B cell (primary cell): ENCODE data around the gene FLCN. TPM values are rescaled to one million over a fixed set of nuclear protein-coding genes. Genes with fewer than 3 reads are reported as not detected.

ENCODE experiments used
- ATAC-seq: fragments of 200-7000 bp; cut with Tn5 transposase; one replicate; pipeline ENCODE4 v1.10.0; 2021; ENCODE audit warnings: low read depth, mild to moderate bottlenecking, moderate number of reproducible peaks, moderate library complexity
- CTCF ChIA-PET: fragments of 350-600 bp; sonication (Branson Sonifier 250); formaldehyde crosslinking; loops from one replicate; lab custom pipeline; 2021; ENCODE audit warnings: antibody characterized with exemption, inconsistent platforms; lab: Charles Lee
- POLR2A ChIA-PET: fragments of 350-600 bp; sonication (Branson Sonifier 250); formaldehyde crosslinking; loops from one replicate; lab custom pipeline; 2021; ENCODE audit warnings: antibody characterized with exemption; lab: Charles Lee
- DNase-seq: peaks from one replicate; pipeline ENCODE4 v3.0.0; 2013
- H2AFZ ChIP-seq: 2 replicates; pipeline ENCODE4 v1.6.1; 2012; ENCODE audit warnings: mild to moderate bottlenecking, low read depth, low read length; ENCODE audit not compliant: insufficient read depth, poor library complexity, severe bottlenecking
- H3K27ac ChIP-seq, 2 donors: 1 replicate in 1 of 2; 2 replicates in 1 of 2; pipeline ENCODE4 v1.5.1; 2012 to 2013; ENCODE audit warnings: low read length in 2 of 2, mild to moderate bottlenecking in 2 of 2, moderate library complexity in 1 of 2
- H3K27me3 ChIP-seq, 4 experiments: fragments of 200-600 bp in 1 of 4; sonication (generic) in 1 of 4; replicated peaks in 1 of 4; 1 replicate in 2 of 4; 2 replicates in 2 of 4; pipeline versions ENCODE4 v1.6.1 to v1.7.0; 2013 to 2016; ENCODE audit warnings: low read length in 3 of 4, mild to moderate bottlenecking in 2 of 4, mixed read lengths in 1 of 4, moderate library complexity in 1 of 4; ENCODE audit not compliant: insufficient read depth in 4 of 4, control insufficient read depth in 3 of 4; ENCODE audit errors: control extremely low read depth in 1 of 4
- H3K36me3 ChIP-seq, 2 experiments: replicated peaks in 1 of 2; 1 replicate in 1 of 2; 2 replicates in 1 of 2; pipeline versions ENCODE4 v1.6.1 to v1.7.1; 2013; ENCODE audit warnings: low read length in 1 of 2; ENCODE audit not compliant: insufficient read depth in 2 of 2, control insufficient read depth in 1 of 2; ENCODE audit errors: control extremely low read depth in 1 of 2, extremely low read depth in 1 of 2
- H3K4me1 ChIP-seq, 2 donors: fragments of 200-600 bp in 1 of 2; sonication (generic) in 1 of 2; 1 replicate in 1 of 2; 2 replicates in 1 of 2; pipeline versions ENCODE4 v1.5.1 to v1.6.1; 2013 to 2017; ENCODE audit warnings: low read length in 2 of 2; ENCODE audit not compliant: control insufficient read depth in 2 of 2, insufficient read depth in 2 of 2
- H3K4me2 ChIP-seq: replicated peaks from 2 replicates; pipeline ENCODE3; 2012; ENCODE audit warnings: mild to moderate bottlenecking, low read depth, low read length; ENCODE audit not compliant: poor library complexity, severe bottlenecking
- H3K4me3 ChIP-seq, 5 experiments: fragments of 200-600 bp in 1 of 5; sonication (generic) in 1 of 5; 1 replicate in 3 of 5; 2 replicates in 2 of 5; pipeline versions ENCODE4 v1.5.1 to v1.7.0; 2011 to 2016; ENCODE audit warnings: low read length in 4 of 5, mild to moderate bottlenecking in 4 of 5, low read depth in 2 of 5, control low read depth in 1 of 5, moderate library complexity in 1 of 5; ENCODE audit not compliant: insufficient read depth in 1 of 5; ENCODE audit errors: control extremely low read depth in 1 of 5, extremely low read depth in 1 of 5
- H3K79me2 ChIP-seq: fragments of 200-600 bp; sonication (generic); one replicate; pipeline ENCODE4 v1.6.0; 2016; ENCODE audit warnings: low read length; ENCODE audit not compliant: control insufficient read depth, insufficient read depth
- H3K9ac ChIP-seq: fragments of 200-600 bp; sonication (generic); 2 replicates; pipeline ENCODE4 v1.6.1; 2017; ENCODE audit warnings: mild to moderate bottlenecking, low read length, moderate library complexity
- H3K9me3 ChIP-seq, 3 donors: one replicate each; pipeline versions ENCODE4 v1.6.1 to v1.7.1; 2013; ENCODE audit warnings: low read length in 2 of 3; ENCODE audit not compliant: control insufficient read depth in 2 of 3, insufficient read depth in 1 of 3; ENCODE audit errors: control extremely low read depth in 1 of 3
- H4K20me1 ChIP-seq: 2 replicates; pipeline ENCODE4 v1.6.0; 2012; ENCODE audit warnings: mild to moderate bottlenecking, low read length; ENCODE audit not compliant: insufficient read depth, control insufficient read depth, poor library complexity, severe bottlenecking
- H3K27ac Mint-ChIP-seq: one replicate; pipeline ENCODE4 v1.8.0; 2021; ENCODE audit warnings: mixed read lengths
- H3K27me3 Mint-ChIP-seq: one replicate; pipeline ENCODE4 v1.8.0; 2021; ENCODE audit warnings: mixed read lengths
- H3K4me1 Mint-ChIP-seq: one replicate; pipeline ENCODE4 v1.8.0; 2021; ENCODE audit warnings: mixed read lengths
- H3K4me3 Mint-ChIP-seq: one replicate; pipeline ENCODE4 v1.8.0; 2021; ENCODE audit warnings: mixed read lengths
- H3K9me3 Mint-ChIP-seq: one replicate; pipeline ENCODE4 v1.8.0; 2022; ENCODE audit warnings: mixed read lengths; ENCODE audit not compliant: insufficient read depth
- EZH2 ChIP-seq: IDR thresholded peaks from 2 replicates; pipeline ENCODE4 v1.6.1; 2012; ENCODE audit warnings: borderline replicate concordance, low read depth, mild to moderate bottlenecking, moderate library complexity, low read length; ENCODE audit not compliant: insufficient read depth, poor library complexity, severe bottlenecking
- WGBS: methylation state at CpG from one replicate; pipeline ENCODE4 v1.1.5; 2013; ENCODE audit warnings: missing lambda C conversion rate; ENCODE audit not compliant: insufficient coverage; 5-methylcytosine and 5-hydroxymethylcytosine counted together
- intact Hi-C: fragments of 100-400 bp; cut with micrococcal nuclease; formaldehyde crosslinking; loops from one replicate; pipeline ENCODE4 v1.10.0; 2022
- polyA plus RNA-seq: library from polyadenylated mRNA; depleted of rRNA; stranded (reverse); fragments of >200 nt; gene quantifications from 2 replicates; pipeline ENCODE4 v1.2.3, GENCODE V29; 2012
- total RNA-seq, 2 donors: library from RNA; stranded (reverse); fragments of 120-200 nt in 1 of 2; gene quantifications; 1 replicate in 1 of 2; 2 replicates in 1 of 2; pipeline versions ENCODE4 v1.2.3 to v1.2.4, GENCODE V29; 2013 to 2022
- TF ChIP-seq, protein P1 (sequence below): fragments of 200-600 bp; IDR thresholded peaks from one replicate; pipeline ENCODE4 v1.8.0; 2022; ENCODE audit warnings: antibody characterized with exemption, mild to moderate bottlenecking

The FLCN gene
- total and polyA plus RNA-seq, 2 donors (not counting 1 experiment from before 2014, with no cell fraction given), result 36.6 to 128 TPM

- Histone ChIP-seq H4K20me1 (no peaks in the 10 kb centered on the region), H3K9ac (no peak overlapping the region), H3K4me3 (no peak overlapping the region), H3K9me3 (no peaks in the 10 kb centered on the region), H2AFZ (no peak overlapping the region), H3K27me3 (no peaks in the 10 kb centered on the region), H3K4me1 (no peaks in the 10 kb centered on the region), H3K27ac (no peak overlapping the region), H3K36me3 (peaks cover 15 to 65% of the 10 kb centered on the region in 2 experiments), H3K4me2 (no peak overlapping the region), H3K79me2 (peaks cover 5% of the 10 kb centered on the region)
- POLR2A ChIA-PET, result no interaction called here
- no peak for TF ChIP-seq EZH2
- TF ChIP-seq, protein P1, sequence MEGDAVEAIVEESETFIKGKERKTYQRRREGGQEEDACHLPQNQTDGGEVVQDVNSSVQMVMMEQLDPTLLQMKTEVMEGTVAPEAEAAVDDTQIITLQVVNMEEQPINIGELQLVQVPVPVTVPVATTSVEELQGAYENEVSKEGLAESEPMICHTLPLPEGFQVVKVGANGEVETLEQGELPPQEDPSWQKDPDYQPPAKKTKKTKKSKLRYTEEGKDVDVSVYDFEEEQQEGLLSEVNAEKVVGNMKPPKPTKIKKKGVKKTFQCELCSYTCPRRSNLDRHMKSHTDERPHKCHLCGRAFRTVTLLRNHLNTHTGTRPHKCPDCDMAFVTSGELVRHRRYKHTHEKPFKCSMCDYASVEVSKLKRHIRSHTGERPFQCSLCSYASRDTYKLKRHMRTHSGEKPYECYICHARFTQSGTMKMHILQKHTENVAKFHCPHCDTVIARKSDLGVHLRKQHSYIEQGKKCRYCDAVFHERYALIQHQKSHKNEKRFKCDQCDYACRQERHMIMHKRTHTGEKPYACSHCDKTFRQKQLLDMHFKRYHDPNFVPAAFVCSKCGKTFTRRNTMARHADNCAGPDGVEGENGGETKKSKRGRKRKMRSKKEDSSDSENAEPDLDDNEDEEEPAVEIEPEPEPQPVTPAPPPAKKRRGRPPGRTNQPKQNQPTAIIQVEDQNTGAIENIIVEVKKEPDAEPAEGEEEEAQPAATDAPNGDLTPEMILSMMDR, result no peak
- Mint-ChIP-seq H3K4me1 (no peaks in the 10 kb centered on the region), H3K4me3 (no peak overlapping the region), H3K27me3 (no peaks in the 10 kb centered on the region), H3K27ac (no peak overlapping the region), H3K9me3 (no peaks in the 10 kb centered on the region)
- DNase-seq (no peak), ATAC-seq (no peak)
- intact Hi-C loops, result no loop called here
- CTCF ChIA-PET, result no interaction called here
- WGBS, result 80% methylated on average over 7 of the region's 9 CpGs
These were observed 15.2 kb upstream of the FLCN start for GRCh38 chr17:17252149-17252661.

DNA sequence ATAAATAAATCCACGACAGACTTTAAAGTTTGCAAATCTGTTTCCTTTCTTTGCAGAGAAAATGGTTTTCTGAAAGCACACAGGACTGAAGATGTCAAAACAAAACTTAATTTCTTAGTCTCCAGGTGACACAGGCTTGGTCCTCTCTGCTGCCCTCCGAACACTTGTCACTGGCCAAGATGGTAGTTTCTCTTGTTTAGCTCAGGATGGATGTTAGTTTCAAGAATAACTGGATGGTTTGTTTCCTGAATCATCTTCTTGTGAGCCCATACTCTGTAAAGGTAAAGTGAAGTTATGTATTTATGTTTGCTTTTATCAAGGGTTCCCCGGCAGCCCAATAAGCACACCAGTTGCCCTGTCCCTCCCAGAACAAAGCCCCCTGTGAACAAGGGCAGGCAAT lies 9.9 kb upstream of the FLCN start:
- Histone ChIP-seq H3K4me3 (no peak overlapping the region), H3K27me3 (no peaks in the 10 kb centered on the region), H4K20me1 (no peaks in the 10 kb centered on the region), H3K4me1 (no peaks in the 10 kb centered on the region), H3K36me3 (peaks cover 10 to 41% of the 10 kb centered on the region in 2 experiments), H3K79me2 (no peaks in the 10 kb centered on the region), H2AFZ (no peak overlapping the region), H3K27ac (no peak overlapping the region), H3K9me3 (no peaks in the 10 kb centered on the region), H3K4me2 (no peak overlapping the region), H3K9ac (no peak overlapping the region)
- H3K27me3 Mint-ChIP-seq, result no peaks in the 10 kb centered on the region
- ChIA-PET POLR2A (no interaction called here), CTCF (no interaction called here)
- no peak overlapping the region for H3K4me3 Mint-ChIP-seq
- no peak for ATAC-seq
- 90% methylated on average over 1 of the region's 3 CpGs for WGBS
- H3K9me3 Mint-ChIP-seq, result no peaks in the 10 kb centered on the region
- no peaks in the 10 kb centered on the region for H3K4me1 Mint-ChIP-seq
- intact Hi-C loops, result no loop called here
- DNase-seq, result no peak
- TF ChIP-seq, protein P1, result no peak
- TF ChIP-seq EZH2, result no peak
- no peak overlapping the region for H3K27ac Mint-ChIP-seq
